CD8-positive, alpha-beta memory T cell (primary cell): ENCODE results near the gene ZGPAT. TPM values are rescaled to one million over a fixed set of nuclear protein-coding genes. Genes with fewer than 3 reads are reported as not detected.

Source experiments
- CTCF ChIA-PET: fragments of 350-600 bp; sonication (Branson Sonifier 250); formaldehyde crosslinking; loops from one replicate; lab custom pipeline; 2021; ENCODE audit warnings: antibody characterized with exemption; lab: Charles Lee
- POLR2A ChIA-PET: fragments of 350-600 bp; sonication (Branson Sonifier 250); formaldehyde crosslinking; loops from one replicate; lab custom pipeline; 2021; ENCODE audit warnings: antibody characterized with exemption; lab: Charles Lee
- DNase-seq, 5 donors: peaks; one replicate each; pipeline versions ENCODE4 v3.0.0 to v3.0.0-alpha.2; 2020 to 2022; ENCODE audit warnings: mixed read lengths in 1 of 5
- H3K27ac ChIP-seq: one replicate; pipeline ENCODE4 v1.7.0; 2013; ENCODE audit warnings: low read depth, mild to moderate bottlenecking, low read length, moderate library complexity
- H3K27me3 ChIP-seq: 2 replicates; pipeline ENCODE4 v1.7.0; 2013; ENCODE audit warnings: low read length, mild to moderate bottlenecking; ENCODE audit not compliant: insufficient read depth, poor library complexity, severe bottlenecking
- H3K36me3 ChIP-seq: 2 replicates; pipeline ENCODE4 v1.7.0; 2013; ENCODE audit warnings: mild to moderate bottlenecking, low read length, moderate library complexity; ENCODE audit not compliant: insufficient read depth
- H3K4me1 ChIP-seq: 2 replicates; pipeline ENCODE4 v1.7.0; 2013; ENCODE audit warnings: mild to moderate bottlenecking, low read length, moderate library complexity; ENCODE audit not compliant: insufficient read depth
- H3K4me3 ChIP-seq: 2 replicates; pipeline ENCODE4 v1.7.0; 2013; ENCODE audit warnings: mild to moderate bottlenecking, low read length
- H3K9me3 ChIP-seq: 2 replicates; pipeline ENCODE4 v1.7.0; 2013; ENCODE audit warnings: mild to moderate bottlenecking, low read length
- H3K27ac Mint-ChIP-seq, 8 donors: one replicate each; pipeline ENCODE4 v1.8.0; 2020 to 2021; ENCODE audit warnings: mixed read lengths in 8 of 8, mild to moderate bottlenecking in 6 of 8, inconsistent platforms in 3 of 8, moderate library complexity in 3 of 8
- H3K27me3 Mint-ChIP-seq, 2 donors: one replicate each; pipeline ENCODE4 v1.8.0; 2020 to 2021; ENCODE audit warnings: mixed read lengths in 2 of 2, mild to moderate bottlenecking in 1 of 2, moderate library complexity in 1 of 2
- H3K36me3 Mint-ChIP-seq, 3 donors: one replicate each; pipeline ENCODE4 v1.8.0; 2020 to 2021; ENCODE audit warnings: mixed read lengths in 3 of 3, inconsistent platforms in 1 of 3, mild to moderate bottlenecking in 1 of 3
- H3K4me1 Mint-ChIP-seq, 3 donors: one replicate each; pipeline ENCODE4 v1.8.0; 2020 to 2021; ENCODE audit warnings: mixed read lengths in 3 of 3, inconsistent platforms in 1 of 3, mild to moderate bottlenecking in 1 of 3
- H3K4me3 Mint-ChIP-seq, 7 donors: one replicate each; pipeline ENCODE4 v1.8.0; 2020 to 2021; ENCODE audit warnings: mixed read lengths in 7 of 7, mild to moderate bottlenecking in 6 of 7, moderate library complexity in 4 of 7, inconsistent platforms in 2 of 7
- H3K9me3 Mint-ChIP-seq, 5 donors: one replicate each; pipeline ENCODE4 v1.8.0; 2020 to 2022; ENCODE audit warnings: mixed read lengths in 5 of 5, mild to moderate bottlenecking in 3 of 5, moderate library complexity in 2 of 5, inconsistent platforms in 1 of 5
- polyA plus RNA-seq: library from polyadenylated mRNA; unstranded; fragments of 300-500 nt; fragmentation: Illumina TruSeq; gene quantifications from one replicate; pipeline ENCODE4 v1.2.3, GENCODE V29; 2021
- total RNA-seq, 2 experiments: library from RNA; stranded (reverse); gene quantifications; one replicate each; pipeline ENCODE4 v1.2.3, GENCODE V29; 2021

ZGPAT gene
- total and polyA plus RNA-seq, 3 experiments from 2014 or later: 29.7 to 77.5 (median 29.9) TPM

DNA sequence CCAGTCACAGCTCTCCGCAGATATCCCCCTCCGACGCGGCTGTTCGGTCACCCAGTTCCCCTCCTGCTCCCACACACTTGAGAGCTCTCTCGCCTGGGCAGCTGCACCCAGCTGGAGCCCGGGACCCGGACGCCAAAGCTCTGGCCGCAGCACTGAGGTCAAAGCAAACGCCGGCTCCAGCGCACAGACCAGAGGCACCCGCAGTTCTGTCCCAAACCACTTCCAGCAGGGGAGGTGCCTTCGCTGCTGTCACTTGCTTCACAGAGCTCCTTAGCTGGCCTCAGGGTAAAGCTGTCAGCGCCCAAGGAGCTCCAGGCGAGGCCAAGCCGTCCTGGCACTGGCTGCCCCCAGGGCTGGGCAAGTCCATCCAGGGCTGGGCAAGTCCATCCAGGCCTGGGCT is 59.6 kb downstream of the ZGPAT start:
- Histone ChIP-seq H3K36me3 (no peaks in the 10 kb centered on the region), H3K27ac (no peak overlapping the region), H3K4me3 (no peak overlapping the region), H3K9me3 (no peaks in the 10 kb centered on the region), H3K27me3 (no peaks in the 10 kb centered on the region), H3K4me1 (no peaks in the 10 kb centered on the region)
- no peaks in the 10 kb centered on the region for H3K9me3 Mint-ChIP-seq
- ChIA-PET CTCF (no interaction called here), POLR2A (no interaction called here)
- peaks cover 2 to 4% of the 10 kb centered on the region in 2 donors for H3K27me3 Mint-ChIP-seq
- no peak overlapping the region for H3K4me3 Mint-ChIP-seq
- H3K27ac Mint-ChIP-seq: no peak overlapping the region
- no peaks in the 10 kb centered on the region for H3K36me3 Mint-ChIP-seq
- DNase-seq: no peak
- H3K4me1 Mint-ChIP-seq: no peaks in the 10 kb centered on the region

DNA sequence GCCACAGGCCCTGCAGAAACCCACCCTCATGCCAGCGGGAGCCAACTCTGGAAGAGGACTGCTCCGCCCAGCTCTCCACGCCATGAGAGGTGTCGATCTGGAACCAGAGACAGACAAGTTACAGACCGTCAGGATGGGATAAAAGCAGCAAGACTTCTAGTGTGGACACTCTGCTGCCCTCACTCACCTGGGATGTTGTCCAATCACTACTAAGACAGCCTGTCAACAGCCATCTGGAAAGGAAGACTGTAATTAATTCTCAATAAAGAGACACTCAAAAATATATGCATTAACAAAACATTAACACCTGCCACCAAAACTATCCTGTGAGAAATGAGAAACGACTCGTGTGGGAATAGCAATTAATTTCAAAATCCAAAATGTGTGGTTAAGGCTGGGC is 60.0 kb downstream of the ZGPAT start:
- Mint-ChIP-seq H3K27ac (no peak overlapping the region), H3K4me3 (no peak overlapping the region), H3K36me3 (no peaks in the 10 kb centered on the region), H3K27me3 (peaks cover 2 to 4% of the 10 kb centered on the region in 2 donors), H3K4me1 (no peaks in the 10 kb centered on the region), H3K9me3 (no peaks in the 10 kb centered on the region)
- ChIA-PET CTCF (no interaction called here), POLR2A (no interaction called here)
- Histone ChIP-seq H3K9me3 (no peaks in the 10 kb centered on the region), H3K36me3 (no peaks in the 10 kb centered on the region), H3K27ac (no peak overlapping the region), H3K4me1 (no peaks in the 10 kb centered on the region), H3K27me3 (no peaks in the 10 kb centered on the region), H3K4me3 (no peak overlapping the region)
- no peak for DNase-seq

DNA sequence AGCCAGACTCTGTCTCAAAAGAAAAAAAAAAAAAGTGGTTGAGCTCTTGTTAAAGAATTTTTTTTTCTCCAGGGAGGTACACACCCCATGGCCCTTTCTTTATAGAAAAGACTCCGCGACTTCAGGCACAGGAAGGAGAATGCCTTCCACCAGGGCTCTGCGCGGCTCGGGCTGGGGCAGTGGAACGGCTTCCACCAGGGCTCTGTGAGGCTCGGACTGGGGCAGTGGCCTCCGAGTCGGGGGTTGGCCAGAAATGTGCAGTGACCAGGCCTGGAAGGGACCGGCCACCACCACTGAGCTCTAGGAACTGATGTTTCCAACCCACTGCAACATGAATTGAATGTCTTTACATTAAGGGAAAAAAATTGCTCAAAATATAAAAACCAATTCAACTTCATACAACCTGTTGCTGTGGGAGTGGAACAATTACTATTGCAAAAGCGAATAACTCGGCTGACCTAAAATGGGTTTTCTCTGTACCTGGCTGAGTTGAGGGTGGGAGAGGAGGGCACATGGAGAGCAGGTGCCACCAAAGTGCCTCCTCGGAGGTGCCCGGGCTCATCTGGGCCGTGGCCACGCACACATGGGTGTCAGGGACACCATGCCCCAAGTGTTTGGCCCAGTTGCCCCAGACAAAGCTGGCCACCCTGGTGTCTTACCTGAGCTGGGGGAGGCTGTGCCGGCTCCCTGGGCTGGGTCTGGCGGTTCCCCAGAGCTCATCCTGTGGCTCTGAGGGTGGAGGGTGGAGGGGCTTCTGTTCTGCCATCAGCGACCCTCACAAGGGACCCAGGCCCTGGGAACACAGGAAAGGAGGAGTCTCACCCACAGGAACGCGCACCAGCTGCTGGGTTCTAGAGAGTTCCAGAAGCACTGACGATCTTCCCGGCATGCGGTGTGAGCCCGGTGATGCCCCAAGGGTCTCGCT is 61.0 kb downstream of the ZGPAT start:
- Histone ChIP-seq H3K36me3 (no peaks in the 10 kb centered on the region), H3K9me3 (no peaks in the 10 kb centered on the region), H3K4me3 (no peak overlapping the region), H3K4me1 (no peaks in the 10 kb centered on the region), H3K27me3 (no peaks in the 10 kb centered on the region), H3K27ac (no peak overlapping the region)
- H3K4me3 Mint-ChIP-seq: no peak overlapping the region
- no peaks in the 10 kb centered on the region for H3K36me3 Mint-ChIP-seq
- H3K9me3 Mint-ChIP-seq: no peaks in the 10 kb centered on the region
- H3K4me1 Mint-ChIP-seq: no peaks in the 10 kb centered on the region
- ChIA-PET POLR2A (no interaction called here), CTCF (no interaction called here)
- no peak for DNase-seq
- H3K27ac Mint-ChIP-seq: no peak overlapping the region
- H3K27me3 Mint-ChIP-seq: peaks cover 0 to 4% of the 10 kb centered on the region in 2 donors

DNA sequence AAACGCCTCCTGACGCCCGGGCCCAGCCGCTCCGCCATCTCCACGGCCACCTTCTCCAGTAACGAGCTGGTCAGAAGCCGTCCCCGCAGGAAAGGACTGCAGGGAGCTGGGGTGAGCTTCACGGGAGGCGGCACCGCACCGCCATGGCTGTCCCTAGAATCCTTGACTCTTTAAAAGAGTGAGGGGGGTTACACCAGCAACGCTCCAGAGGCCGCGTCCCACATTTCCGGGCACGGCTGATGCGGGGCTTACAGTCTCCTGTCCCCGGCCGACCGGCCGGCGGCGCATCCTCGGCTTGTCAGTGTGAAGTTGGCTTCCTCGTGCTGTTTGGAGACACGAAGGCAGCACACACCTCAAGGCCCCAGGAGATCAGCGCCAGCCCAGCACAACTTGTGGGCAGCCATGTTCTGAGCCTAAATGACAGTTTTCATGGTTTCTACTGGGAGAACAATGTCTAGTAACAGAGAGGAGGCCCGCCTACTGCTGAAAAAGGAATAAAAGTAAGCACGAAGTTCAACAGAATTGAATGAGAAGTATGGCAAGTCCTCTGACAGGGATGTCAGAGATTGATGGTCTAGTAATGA is 62.1 kb downstream of the ZGPAT start:
- H3K9me3 Mint-ChIP-seq: no peaks in the 10 kb centered on the region
- H3K27me3 Mint-ChIP-seq: peaks cover 0 to 4% of the 10 kb centered on the region in 2 donors
- ChIA-PET POLR2A (no interaction called here), CTCF (no interaction called here)
- Histone ChIP-seq H3K4me1 (no peaks in the 10 kb centered on the region), H3K36me3 (no peaks in the 10 kb centered on the region), H3K27me3 (no peaks in the 10 kb centered on the region), H3K4me3 (no peak overlapping the region), H3K9me3 (no peaks in the 10 kb centered on the region), H3K27ac (no peak overlapping the region)
- H3K36me3 Mint-ChIP-seq: no peaks in the 10 kb centered on the region
- H3K4me3 Mint-ChIP-seq: no peak overlapping the region
- H3K4me1 Mint-ChIP-seq: peaks cover 0 to 3% (median 3%) of the 10 kb centered on the region in 3 donors
- H3K27ac Mint-ChIP-seq: no peak overlapping the region
- no peak for DNase-seq

DNA sequence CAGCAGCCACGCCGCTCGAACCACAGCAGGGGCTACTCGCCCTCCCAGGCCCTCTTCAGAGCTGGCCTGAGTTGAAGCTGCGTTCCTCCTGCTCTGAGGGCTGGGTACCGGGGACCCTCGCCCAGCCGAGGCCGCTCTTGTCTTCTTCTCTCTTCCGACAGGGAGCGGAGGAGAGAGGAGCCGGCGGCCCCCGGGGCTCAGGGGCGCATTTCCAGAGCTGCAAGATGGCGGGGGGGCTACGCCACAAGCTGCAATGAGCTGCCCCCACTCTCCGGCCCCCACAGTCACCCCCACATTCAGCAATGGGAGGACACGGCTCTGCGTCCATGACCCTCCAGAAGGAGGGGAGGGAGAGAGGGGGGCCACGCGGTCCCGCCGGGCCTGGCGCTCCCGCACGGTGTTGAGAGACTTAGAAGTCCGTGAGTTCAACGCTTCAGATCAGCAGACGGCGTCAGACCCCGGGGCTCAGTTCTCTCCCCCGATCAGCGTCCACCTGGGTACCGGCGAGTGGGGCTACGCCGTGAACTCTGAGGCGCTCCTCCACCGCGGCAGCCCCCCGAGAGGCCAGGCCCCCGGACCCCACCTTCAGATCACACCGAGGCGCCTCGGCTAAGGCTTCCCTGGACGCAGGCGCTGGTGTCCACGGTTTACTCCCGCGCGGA is 63.3 kb downstream of the ZGPAT start:
- Mint-ChIP-seq H3K36me3 (no peaks in the 10 kb centered on the region), H3K27me3 (peaks cover 0 to 4% of the 10 kb centered on the region in 2 donors), H3K27ac (no peak overlapping the region), H3K4me1 (peaks cover 0 to 3% (median 3%) of the 10 kb centered on the region in 3 donors), H3K9me3 (no peaks in the 10 kb centered on the region), H3K4me3 (no peak overlapping the region)
- Histone ChIP-seq H3K4me3 (no peak overlapping the region), H3K9me3 (no peaks in the 10 kb centered on the region), H3K27me3 (no peaks in the 10 kb centered on the region), H3K4me1 (no peaks in the 10 kb centered on the region), H3K27ac (no peak overlapping the region), H3K36me3 (no peaks in the 10 kb centered on the region)
- no peak for DNase-seq
- ChIA-PET POLR2A (no interaction called here), CTCF (no interaction called here)

DNA sequence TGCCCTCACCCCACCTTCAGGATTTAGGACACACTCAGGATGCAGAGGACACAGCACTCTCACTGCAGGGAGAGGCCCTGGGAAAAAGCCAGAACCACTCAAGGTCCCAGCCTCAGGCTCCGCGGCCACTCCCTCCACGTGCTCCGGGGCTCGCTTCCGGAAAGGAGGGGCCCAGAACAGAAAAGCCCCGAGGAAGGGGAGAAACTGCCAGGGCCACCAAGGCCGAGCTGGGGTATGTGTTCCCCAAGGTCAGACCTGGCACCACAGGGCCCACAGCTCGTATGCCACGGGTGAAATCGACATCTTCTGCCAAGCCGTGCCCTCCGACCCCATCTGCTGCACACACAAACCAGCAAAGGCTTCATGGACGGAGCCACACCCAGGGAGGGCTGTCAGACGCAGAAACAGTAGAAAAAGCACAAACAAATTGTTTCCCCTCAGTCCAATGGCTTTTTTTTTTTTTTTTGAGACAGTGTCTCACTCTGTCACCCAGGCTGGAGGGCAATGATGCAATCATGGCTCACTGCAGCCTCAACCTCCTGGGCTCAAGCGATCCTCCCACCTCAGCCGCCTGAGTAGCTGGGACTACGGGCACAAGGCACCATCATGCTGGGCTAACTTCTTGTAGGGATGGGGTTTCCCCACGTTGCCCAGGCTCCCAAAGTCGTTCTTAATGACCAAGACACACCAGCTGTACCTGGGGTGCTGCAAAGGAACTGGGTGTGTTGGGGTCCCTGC is 65.1 kb downstream of the ZGPAT start:
- no peak overlapping the region for H3K4me3 Mint-ChIP-seq
- POLR2A ChIA-PET: no interaction called here

DNA sequence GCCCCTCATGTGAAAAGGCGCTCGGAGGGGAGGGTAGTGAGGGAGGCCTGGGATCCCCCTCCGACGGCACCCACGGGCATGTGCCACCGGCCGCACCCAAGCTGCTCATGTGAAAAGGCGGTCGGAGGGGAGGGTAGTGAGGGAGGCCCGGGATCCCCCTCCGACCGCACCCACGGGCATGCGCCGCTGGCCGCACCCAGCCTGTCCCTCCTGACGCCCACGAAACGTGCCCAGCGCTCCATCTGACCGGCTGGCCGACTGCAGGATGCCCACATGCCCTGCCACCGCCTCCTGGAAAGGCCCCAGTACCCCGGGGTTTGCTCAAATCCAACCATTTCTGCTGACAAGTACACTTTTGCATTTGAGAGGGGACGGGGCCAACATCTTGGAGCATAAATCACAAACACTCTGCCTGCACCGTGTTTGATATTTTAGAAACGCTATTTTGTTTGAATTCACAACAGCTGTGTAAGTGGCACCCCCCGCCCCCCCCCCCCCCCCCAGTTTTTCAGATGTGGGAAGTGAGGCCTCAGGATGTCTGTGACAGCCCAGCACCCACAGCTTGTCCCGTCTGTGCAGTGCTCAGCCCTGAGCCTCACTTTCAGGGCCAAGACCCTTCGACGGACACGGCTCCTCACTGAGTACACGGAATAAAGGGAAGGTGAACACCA is 65.9 kb downstream of the ZGPAT start:
- no peaks in the 10 kb centered on the region for H3K9me3 ChIP-seq
- H3K4me1 Mint-ChIP-seq: peaks cover 0 to 3% (median 3%) of the 10 kb centered on the region in 3 donors
- H3K36me3 ChIP-seq: no peaks in the 10 kb centered on the region
- H3K27ac Mint-ChIP-seq: peak overlapping the region in 2 of 8 donors; percentile 72 to 74
- H3K4me3 Mint-ChIP-seq: no peak overlapping the region
- POLR2A ChIA-PET: no interaction called here
- no peak overlapping the region for H3K27ac ChIP-seq
- no peaks in the 10 kb centered on the region for H3K4me1 ChIP-seq
- no peak for DNase-seq
- no peaks in the 10 kb centered on the region for H3K36me3 Mint-ChIP-seq
- CTCF ChIA-PET: interaction anchor here (1.7 to 2.7 kb wide), 3 partner anchors 8 to 66 kb away, joined by 3 to 10 read pairs (median 5); partner anchors contain the start of genes ARFRP1 and ZGPAT
- H3K27me3 Mint-ChIP-seq: no peaks in the 10 kb centered on the region
- no peaks in the 10 kb centered on the region for H3K27me3 ChIP-seq
- H3K4me3 ChIP-seq: no peak overlapping the region
- no peaks in the 10 kb centered on the region for H3K9me3 Mint-ChIP-seq

More for the DNA sequence above, 65.1 kb downstream of the ZGPAT start:
- CTCF ChIA-PET: interaction anchor here (2.1 kb wide), 1 partner anchor 9 kb away, joined by 5 read pairs; no protein-coding TSS in a partner anchor
- peaks cover 0 to 2% of the 10 kb centered on the region in 2 donors for H3K27me3 Mint-ChIP-seq
- H3K4me1 Mint-ChIP-seq: peaks cover 0 to 3% (median 3%) of the 10 kb centered on the region in 3 donors
- peak overlapping the region in 1 of 8 donors; percentile 38 for H3K27ac Mint-ChIP-seq
- Histone ChIP-seq H3K9me3 (no peaks in the 10 kb centered on the region), H3K27me3 (no peaks in the 10 kb centered on the region), H3K36me3 (no peaks in the 10 kb centered on the region), H3K27ac (no peak overlapping the region), H3K4me1 (no peaks in the 10 kb centered on the region), H3K4me3 (no peak overlapping the region)
- DNase-seq: no peak
- no peaks in the 10 kb centered on the region for H3K9me3 Mint-ChIP-seq
- no peaks in the 10 kb centered on the region for H3K36me3 Mint-ChIP-seq
